Activated T-cell treated with anti-CD3 and anti-CD28 coated beads, Interleukin-2, amount 50 U/mL, for 72 hours (primary cell): ENCODE results near the gene POGZ. TPM values are rescaled to one million over a fixed set of nuclear protein-coding genes. Genes with fewer than 3 reads are reported as not detected.

ENCODE experiments used
- ATAC-seq, 2 donors: fragments of 150-1000 bp; cut with Tn5 transposase; replicated peaks in 1 of 2; 2 replicates each; pipeline ENCODE4 v1.10.0; 2021; ENCODE audit warnings: moderate library complexity in 2 of 2, mild to moderate bottlenecking in 1 of 2
- DNase-seq, 2 donors: peaks; one replicate each; pipeline ENCODE4 v3.0.0; 2021 to 2022; ENCODE audit warnings: mixed read lengths in 1 of 2
- H3K27ac Mint-ChIP-seq: one replicate; pipeline ENCODE4 v1.8.0; 2022; ENCODE audit warnings: mild to moderate bottlenecking, moderate library complexity, mixed read lengths
- H3K27me3 Mint-ChIP-seq: one replicate; pipeline ENCODE4 v1.8.0; 2022; ENCODE audit warnings: low read depth, mixed read lengths
- H3K36me3 Mint-ChIP-seq, 2 donors: one replicate each; pipeline ENCODE4 v1.8.0; 2022; ENCODE audit warnings: mixed read lengths in 2 of 2, mild to moderate bottlenecking in 1 of 2; ENCODE audit not compliant: insufficient read depth in 2 of 2
- H3K4me1 Mint-ChIP-seq: one replicate; pipeline ENCODE4 v1.8.0; 2022; ENCODE audit warnings: low read depth, mixed read lengths
- H3K4me3 Mint-ChIP-seq, 2 donors: one replicate each; pipeline ENCODE4 v1.8.0; 2022; ENCODE audit warnings: mild to moderate bottlenecking in 2 of 2, mixed read lengths in 2 of 2, moderate library complexity in 2 of 2
- H3K9me3 Mint-ChIP-seq, 2 donors: one replicate each; pipeline ENCODE4 v1.8.0; 2022; ENCODE audit warnings: mixed read lengths in 2 of 2
- total RNA-seq, 2 donors: library from RNA; stranded (reverse); gene quantifications; one replicate each; pipeline ENCODE4 v1.2.3, GENCODE V29; 2022

The POGZ gene
- total RNA-seq, 2 donors from 2014 or later, result 116 to 140 TPM

GRCh38 chr1:151372058-151372934, 87.0 kb downstream of the POGZ start, which contains the start of gene SELENBP1:
SELENBP1 (minus strand) TSS chr1:151372705; CDS start chr1:151372641, 64 bp downstream.
- Mint-ChIP-seq H3K36me3 (no peaks in the 10 kb centered on the region), H3K27me3 (no peaks in the 10 kb centered on the region), H3K4me1 (no peaks in the 10 kb centered on the region), H3K4me3 (no peak within 1 kb of the TSS), H3K27ac (no peak within 1 kb of the TSS), H3K9me3 (no peaks in the 10 kb centered on the region)
- DNase-seq, result no peak
- ATAC-seq, result no peak

- Mint-ChIP-seq H3K4me1 (no peaks in the 10 kb centered on the region), H3K27ac (no peak overlapping the region), H3K9me3 (no peaks in the 10 kb centered on the region), H3K4me3 (no peak overlapping the region), H3K27me3 (no peaks in the 10 kb centered on the region), H3K36me3 (no peaks in the 10 kb centered on the region)
- no peak for ATAC-seq
- no peak for DNase-seq
These were observed 87.8 kb downstream of the POGZ start for GRCh38 chr1:151371370-151372057.

DNA sequence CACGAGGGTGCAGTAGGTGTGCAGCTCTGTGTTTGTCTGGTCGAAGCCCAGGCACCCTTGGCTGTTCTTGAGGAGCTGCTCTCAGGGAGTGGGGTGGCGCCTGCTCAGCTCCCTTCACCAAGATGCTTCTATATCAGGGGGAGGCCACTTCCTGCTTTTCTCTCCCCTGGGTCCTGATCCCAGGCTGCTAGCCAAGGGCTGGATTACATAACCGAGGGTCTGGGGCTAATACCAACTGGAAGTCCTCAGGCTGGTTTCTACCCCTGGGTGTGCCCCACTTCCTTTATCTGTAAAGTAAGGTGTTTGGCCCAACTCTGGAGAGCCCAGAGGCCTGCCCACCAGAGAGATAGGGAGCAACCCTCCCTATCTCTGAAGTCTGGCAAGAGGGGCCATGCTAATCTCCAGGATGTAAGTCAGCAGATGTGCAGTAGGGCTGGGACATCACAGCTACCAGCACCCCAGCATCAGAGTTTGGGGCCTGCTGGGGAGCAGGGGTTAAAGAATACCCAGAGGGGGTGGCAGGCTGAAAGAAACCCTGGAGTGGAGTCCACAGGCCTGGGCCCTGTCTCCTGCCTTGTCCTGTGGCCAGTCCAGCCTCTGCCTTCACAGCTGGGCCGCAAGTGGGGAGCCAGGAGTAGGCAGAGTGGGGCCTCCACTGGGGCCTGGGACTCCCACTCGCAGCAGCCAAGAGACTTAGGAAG, 88.9 kb downstream of the POGZ start:
- H3K4me1 Mint-ChIP-seq, result no peaks in the 10 kb centered on the region
- H3K27me3 Mint-ChIP-seq, result no peaks in the 10 kb centered on the region
- H3K27ac Mint-ChIP-seq, result no peak overlapping the region
- ATAC-seq (no peak), DNase-seq (no peak)
- no peak overlapping the region for H3K4me3 Mint-ChIP-seq
- H3K36me3 Mint-ChIP-seq, result no peaks in the 10 kb centered on the region
- H3K9me3 Mint-ChIP-seq, result no peaks in the 10 kb centered on the region

DNA sequence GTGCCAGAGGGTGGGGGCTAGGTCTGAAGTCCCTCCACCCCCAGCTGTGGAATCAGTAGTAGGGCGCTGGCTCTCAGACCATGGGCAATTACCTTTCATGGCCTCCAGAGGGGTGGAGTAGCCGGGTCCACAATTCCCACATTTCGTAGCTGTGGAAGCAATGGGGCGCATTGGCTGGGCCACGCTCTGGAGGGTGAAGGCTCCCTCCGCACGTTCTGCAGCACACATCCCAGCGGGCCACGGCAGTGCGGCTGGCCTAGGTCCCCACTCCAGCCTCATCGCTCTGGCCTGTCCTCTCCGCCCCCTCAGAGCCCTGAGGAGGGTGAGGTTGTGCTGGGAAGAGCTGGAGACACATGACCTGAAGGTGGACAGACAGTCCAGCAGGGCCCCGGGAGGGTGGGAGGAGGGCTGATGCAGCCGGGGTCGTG, 89.7 kb downstream of the POGZ start:
- no peak overlapping the region for H3K4me3 Mint-ChIP-seq
- no peaks in the 10 kb centered on the region for H3K36me3 Mint-ChIP-seq
- H3K9me3 Mint-ChIP-seq, result no peaks in the 10 kb centered on the region
- no peak for ATAC-seq
- no peaks in the 10 kb centered on the region for H3K4me1 Mint-ChIP-seq
- H3K27me3 Mint-ChIP-seq, result no peaks in the 10 kb centered on the region
- no peak overlapping the region for H3K27ac Mint-ChIP-seq
- no peak for DNase-seq

- H3K27ac Mint-ChIP-seq, result no peak overlapping the region
- no peaks in the 10 kb centered on the region for H3K36me3 Mint-ChIP-seq
- no peak for DNase-seq
- H3K27me3 Mint-ChIP-seq, result no peaks in the 10 kb centered on the region
- ATAC-seq, result no peak
- no peak overlapping the region for H3K4me3 Mint-ChIP-seq
- no peaks in the 10 kb centered on the region for H3K9me3 Mint-ChIP-seq
- no peaks in the 10 kb centered on the region for H3K4me1 Mint-ChIP-seq
These were observed 90.0 kb downstream of the POGZ start for GRCh38 chr1:151369302-151369610.

DNA sequence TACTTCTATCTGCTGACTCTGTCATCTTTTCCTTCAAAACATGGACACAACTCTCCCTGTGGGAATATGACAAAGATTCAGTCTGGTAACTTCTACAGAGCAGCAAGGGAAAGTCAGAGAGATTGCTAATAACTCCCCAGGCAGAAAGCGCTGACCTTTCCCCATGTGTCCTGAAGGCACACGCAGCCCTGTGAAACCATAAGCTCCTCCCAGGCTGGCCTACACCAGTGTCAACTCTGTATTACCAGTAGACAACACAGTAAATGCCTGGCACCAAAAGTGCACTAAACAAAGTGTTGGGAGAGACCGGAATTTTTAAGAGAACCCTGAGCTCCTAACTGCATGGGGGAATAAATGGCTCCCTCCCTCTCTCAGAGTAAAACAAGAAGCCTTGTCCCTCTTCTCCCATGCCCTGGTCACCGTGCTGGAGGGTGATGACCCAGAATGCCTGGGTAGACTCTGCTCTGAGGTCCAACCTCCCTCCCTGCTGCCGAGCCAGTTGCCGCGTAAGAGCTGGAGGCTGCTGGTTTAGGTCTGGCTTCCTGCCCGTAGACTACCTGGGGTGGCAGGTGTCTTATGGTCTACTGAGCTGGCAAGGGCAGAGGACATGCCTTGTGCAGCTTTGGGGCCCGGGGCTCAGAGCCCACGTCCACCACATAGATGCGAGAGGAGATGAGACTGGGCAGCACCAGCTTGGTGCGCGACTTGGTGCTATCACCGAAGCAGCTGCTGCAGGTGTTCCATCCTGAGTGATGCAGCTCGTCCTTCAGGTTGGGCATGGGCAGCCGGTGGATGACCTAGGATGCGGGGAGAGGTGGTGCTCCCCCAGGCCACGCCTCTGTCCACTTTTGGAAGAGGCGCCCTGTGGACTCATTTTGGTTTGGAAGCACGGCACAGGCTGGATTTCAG, 90.6 kb downstream of the POGZ start:
- Mint-ChIP-seq H3K4me3 (no peak overlapping the region), H3K9me3 (no peaks in the 10 kb centered on the region), H3K36me3 (no peaks in the 10 kb centered on the region), H3K27me3 (no peaks in the 10 kb centered on the region), H3K4me1 (no peaks in the 10 kb centered on the region), H3K27ac (no peak overlapping the region)
- no peak for ATAC-seq
- no peak for DNase-seq

DNA sequence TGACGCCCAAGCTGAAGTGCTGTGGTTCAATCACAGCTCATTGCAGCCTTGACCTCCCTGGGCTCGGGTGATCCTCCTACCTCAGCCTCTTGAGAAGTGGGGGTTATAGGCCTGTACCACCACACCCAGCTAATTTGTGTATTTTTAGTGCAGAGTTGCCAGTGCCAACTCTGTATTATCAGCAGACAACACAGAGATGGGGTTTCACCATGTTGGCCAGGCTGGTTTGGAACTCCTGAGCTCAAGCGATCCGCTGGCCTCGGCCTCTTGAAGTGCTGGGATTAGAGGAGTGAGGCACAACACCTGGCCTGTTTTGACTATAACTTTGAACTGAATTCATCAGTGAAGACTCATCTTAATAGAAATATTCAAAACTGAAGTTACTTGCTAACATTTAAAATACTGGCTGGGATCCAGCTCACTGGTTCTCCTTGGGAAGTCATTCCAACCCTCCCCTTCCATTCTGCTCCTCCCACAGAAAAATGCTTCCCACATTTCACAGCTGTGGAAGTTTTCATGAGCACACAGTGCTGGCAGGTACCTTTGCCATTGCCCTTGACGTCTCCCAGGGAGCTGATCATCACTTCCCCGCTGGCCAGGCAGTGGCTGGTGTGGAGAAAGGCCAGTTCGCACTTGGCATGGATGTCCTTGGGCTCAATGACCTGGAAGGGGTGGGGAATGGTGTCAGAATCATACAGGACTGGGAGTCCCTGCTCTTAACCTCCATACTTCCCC, 91.5 kb downstream of the POGZ start:
- Mint-ChIP-seq H3K27ac (no peak overlapping the region), H3K27me3 (no peaks in the 10 kb centered on the region), H3K4me1 (no peaks in the 10 kb centered on the region), H3K4me3 (no peak overlapping the region), H3K36me3 (peaks cover 0 to 2% of the 10 kb centered on the region in 2 donors), H3K9me3 (no peaks in the 10 kb centered on the region)
- DNase-seq, result no peak
- no peak for ATAC-seq

DNA sequence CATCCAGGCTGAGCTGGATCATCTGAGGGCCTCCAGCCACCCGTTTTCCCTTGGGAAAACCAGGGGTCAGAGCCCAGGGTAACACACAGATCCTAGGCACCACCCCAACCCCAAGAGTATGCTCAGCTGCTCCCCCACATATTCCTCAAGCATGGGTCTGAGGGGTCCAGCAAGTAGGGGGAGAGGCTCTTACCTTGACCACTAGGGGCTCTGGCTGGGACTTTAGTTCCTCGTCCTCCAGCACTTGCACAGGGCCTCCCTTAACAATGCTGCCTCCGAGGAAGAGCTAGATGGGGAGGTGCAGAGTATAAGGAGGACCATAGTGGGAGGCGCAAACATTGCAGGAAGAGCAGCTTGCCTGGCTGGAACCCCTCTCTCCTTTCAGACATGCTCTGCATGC, 94.3 kb downstream of the POGZ start:
- peaks cover 2 to 3% of the 10 kb centered on the region in 2 donors for H3K9me3 Mint-ChIP-seq
- H3K27me3 Mint-ChIP-seq, result no peaks in the 10 kb centered on the region
- no peak for DNase-seq
- no peaks in the 10 kb centered on the region for H3K4me1 Mint-ChIP-seq
- ATAC-seq, result no peak
- H3K36me3 Mint-ChIP-seq, result peaks cover 4 to 6% of the 10 kb centered on the region in 2 donors
- H3K27ac Mint-ChIP-seq, result no peak overlapping the region
- no peak overlapping the region for H3K4me3 Mint-ChIP-seq

DNA sequence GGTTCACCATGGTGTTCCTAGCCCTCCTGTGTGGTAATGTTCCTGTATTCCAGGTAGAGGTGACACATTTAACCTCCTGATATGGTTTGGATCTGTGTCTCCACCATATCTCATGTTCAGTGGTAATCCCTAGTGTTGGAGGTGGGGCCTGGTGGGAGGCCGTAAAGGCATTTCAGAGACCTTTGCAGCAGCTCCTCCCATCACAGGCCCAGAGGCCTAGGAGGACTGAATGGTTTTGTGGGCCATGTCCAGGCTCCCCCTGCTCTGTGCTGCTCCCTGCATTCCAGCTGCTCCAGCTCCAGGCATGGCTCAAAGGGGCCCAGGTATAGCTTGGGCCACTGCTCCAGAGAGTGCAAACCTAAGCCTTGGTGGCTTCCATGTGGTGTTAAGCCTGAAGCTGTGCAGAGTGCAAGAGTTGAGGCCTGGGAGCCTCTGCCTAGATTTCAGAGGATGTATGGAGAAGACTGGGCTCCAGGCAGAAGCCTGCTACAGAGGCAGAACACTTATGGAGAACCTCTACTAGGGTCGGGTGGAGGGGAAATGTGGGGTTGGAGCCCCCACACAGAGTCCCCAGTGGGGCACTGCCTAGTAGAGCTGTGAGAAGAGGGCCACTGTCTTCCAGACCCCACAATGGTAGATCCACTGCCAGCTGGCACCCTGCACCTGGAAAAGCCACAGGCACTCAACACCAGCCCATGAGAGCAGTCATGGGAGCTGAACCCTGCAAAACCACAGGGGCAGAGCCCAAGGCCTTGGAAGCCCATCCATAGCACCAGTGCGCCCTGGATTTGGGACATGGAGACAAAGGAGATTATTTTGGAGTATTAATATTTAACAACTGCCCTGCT, 96.8 kb downstream of the POGZ start:
- Mint-ChIP-seq H3K27ac (no peak overlapping the region), H3K27me3 (no peaks in the 10 kb centered on the region), H3K36me3 (peaks cover 4 to 6% of the 10 kb centered on the region in 2 donors), H3K4me1 (no peaks in the 10 kb centered on the region), H3K9me3 (peaks cover 2 to 3% of the 10 kb centered on the region in 2 donors), H3K4me3 (no peak overlapping the region)
- DNase-seq (no peak), ATAC-seq (no peak)

DNA sequence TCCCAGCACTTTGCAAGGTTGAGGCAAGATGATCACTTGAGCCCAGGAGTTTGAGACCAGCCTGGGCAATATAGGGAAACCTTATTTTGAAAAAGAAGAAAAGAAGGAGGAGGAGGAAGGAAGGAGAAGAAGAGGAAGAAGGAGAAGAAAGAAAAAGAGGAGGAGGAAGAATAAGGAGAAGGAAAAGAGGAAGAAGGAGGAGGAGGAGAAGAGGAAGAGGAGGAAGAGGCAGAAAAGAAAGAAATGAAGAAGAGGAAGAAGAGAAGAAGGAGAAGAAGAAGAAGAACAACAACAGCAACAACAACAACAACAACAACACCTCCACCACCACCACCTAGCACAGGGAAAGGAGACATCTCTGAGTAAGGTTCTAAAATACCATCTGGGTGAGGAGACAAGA, 97.4 kb downstream of the POGZ start:
- H3K9me3 Mint-ChIP-seq, result peaks cover 2 to 3% of the 10 kb centered on the region in 2 donors
- no peak for ATAC-seq

GRCh38 chr1:151356696-151357095, 102.6 kb downstream of the POGZ start:
- Mint-ChIP-seq H3K27me3 (no peaks in the 10 kb centered on the region), H3K36me3 (peaks cover under 1 to 2% of the 10 kb centered on the region in 2 donors), H3K27ac (no peak overlapping the region), H3K9me3 (peaks cover under 1% of the 10 kb centered on the region in 2 donors), H3K4me1 (no peaks in the 10 kb centered on the region), H3K4me3 (no peak overlapping the region)
- ATAC-seq (no peak), DNase-seq (no peak)

More for the DNA sequence above, 97.4 kb downstream of the POGZ start:
- H3K36me3 Mint-ChIP-seq, result peaks cover 4 to 6% of the 10 kb centered on the region in 2 donors
- no peak for DNase-seq
- H3K27ac Mint-ChIP-seq, result no peak overlapping the region
- H3K4me1 Mint-ChIP-seq, result no peaks in the 10 kb centered on the region
- H3K4me3 Mint-ChIP-seq, result no peak overlapping the region
- H3K27me3 Mint-ChIP-seq, result no peaks in the 10 kb centered on the region
